ENCODE data around the gene RNF157.

RNF157 gene

DNA sequence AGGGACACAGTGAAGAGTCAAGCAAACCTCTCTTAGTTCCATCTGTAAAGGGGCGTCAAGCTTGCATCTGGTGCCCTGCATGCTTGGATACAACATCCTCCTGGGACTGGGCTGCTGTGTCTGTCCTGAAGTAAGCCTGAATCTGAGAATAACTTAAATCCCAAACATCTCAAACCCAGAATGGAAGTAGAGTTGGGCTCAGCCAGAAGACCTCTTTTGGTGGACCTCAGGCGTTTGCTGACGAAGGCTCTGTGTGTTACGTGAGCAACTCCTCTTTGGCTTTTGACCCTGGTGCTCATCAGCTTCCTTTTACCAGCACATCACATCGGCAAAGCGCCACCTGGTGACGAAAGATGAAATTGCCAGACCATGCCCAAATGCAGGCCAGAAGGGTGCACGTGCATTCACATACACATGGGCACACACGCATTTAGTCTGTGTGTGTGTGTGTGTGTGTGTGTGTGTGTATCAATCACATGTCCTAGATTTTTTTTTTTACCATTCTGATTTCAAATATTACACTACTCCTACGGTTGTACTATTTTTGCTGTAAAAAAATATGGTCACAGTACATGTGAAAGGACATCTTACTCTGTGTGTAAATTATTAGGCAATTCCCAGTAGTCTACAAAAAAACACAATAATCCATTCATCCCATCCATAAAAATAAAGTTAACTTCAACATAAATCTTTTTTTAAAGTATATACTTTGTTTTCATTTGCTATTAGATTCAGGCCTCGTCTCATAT lies 58.1 kb downstream of the RNF157 start:
- ChIA-PET CTCF (interaction anchor here (0.6 to 8.0 kb wide), 36 partner anchors 8 to 277 kb away, joined by 3 to 137 read pairs (median 5); partner anchors contain the start of genes CDK3, EXOC7, FOXJ1 and MRPL38), POLR2A (interaction anchor here (0.7 to 1.1 kb wide), 2 partner anchors 16 to 141 kb away, joined by 3 read pairs; no protein-coding TSS in a partner anchor)
- TF ChIP-seq, protein P1, sequence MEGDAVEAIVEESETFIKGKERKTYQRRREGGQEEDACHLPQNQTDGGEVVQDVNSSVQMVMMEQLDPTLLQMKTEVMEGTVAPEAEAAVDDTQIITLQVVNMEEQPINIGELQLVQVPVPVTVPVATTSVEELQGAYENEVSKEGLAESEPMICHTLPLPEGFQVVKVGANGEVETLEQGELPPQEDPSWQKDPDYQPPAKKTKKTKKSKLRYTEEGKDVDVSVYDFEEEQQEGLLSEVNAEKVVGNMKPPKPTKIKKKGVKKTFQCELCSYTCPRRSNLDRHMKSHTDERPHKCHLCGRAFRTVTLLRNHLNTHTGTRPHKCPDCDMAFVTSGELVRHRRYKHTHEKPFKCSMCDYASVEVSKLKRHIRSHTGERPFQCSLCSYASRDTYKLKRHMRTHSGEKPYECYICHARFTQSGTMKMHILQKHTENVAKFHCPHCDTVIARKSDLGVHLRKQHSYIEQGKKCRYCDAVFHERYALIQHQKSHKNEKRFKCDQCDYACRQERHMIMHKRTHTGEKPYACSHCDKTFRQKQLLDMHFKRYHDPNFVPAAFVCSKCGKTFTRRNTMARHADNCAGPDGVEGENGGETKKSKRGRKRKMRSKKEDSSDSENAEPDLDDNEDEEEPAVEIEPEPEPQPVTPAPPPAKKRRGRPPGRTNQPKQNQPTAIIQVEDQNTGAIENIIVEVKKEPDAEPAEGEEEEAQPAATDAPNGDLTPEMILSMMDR (IDR thresholded peaks at IDR 0.05; ENCODE audit: insufficient read depth, low read length, missing control alignments), result peak; percentile 91
- H3K4me3 ChIP-seq (ENCODE audit: low read depth, low read length), result no peak overlapping the region
- peak; percentile 14 for DNase-seq (ENCODE audit: low read depth, low spot score)

DNA sequence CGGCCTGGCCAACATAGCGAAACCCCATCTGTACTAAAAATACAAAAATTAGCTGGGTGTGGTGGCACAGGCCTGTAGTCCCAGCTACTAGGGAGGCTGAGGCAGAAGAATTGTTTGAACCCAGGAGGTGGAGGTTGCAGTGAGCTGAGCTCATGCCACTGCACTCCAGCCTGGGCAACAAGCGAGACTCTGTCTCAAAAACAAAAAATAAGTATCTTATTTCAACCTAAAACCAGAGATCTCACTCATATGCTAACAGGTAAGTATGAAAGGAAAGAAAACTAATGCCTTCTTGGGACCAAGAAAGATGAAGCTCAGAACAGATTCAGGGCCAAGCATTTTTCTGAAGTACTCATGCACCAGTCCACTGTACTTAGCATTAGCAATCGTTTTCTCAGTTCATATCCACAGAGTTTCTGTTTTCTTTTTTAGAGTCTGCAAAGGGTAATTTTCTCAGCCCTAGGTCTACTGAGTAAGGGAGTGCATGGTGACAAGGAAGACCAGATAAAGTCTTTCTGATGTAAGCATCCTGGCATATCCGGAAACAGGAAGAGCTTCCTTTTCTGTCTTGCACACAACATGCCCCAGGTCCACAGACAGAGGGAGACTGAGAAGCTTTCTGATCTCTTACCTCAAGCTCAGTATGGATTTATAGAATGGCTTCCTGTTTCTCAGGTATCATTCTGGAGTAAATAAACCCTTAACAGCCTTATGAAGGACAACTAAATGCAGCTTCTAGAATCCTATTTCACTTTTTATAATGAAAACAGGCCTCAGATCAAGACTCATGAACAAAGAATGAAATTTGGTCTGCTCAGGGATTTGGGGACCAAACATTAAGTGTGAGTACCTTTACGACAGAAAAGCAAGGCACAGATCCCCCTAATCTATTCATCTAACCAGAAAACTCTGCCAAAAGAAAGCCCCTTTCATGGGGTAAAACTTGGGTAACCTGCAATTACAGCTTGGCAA lies 60.5 kb downstream of the RNF157 start:
- no peak overlapping the region for H3K4me3 ChIP-seq (ENCODE audit: low read depth, low read length)
- ChIA-PET POLR2A (no interaction called here), CTCF (interaction anchor here (0.6 to 8.0 kb wide), 27 partner anchors 10 to 223 kb away, joined by 3 to 137 read pairs (median 5); partner anchors contain the start of gene EXOC7)
- no peak for DNase-seq (ENCODE audit: low read depth, low spot score)
- TF ChIP-seq, protein P1 (IDR thresholded peaks at IDR 0.05; ENCODE audit: insufficient read depth, low read length, missing control alignments), result no peak

DNA sequence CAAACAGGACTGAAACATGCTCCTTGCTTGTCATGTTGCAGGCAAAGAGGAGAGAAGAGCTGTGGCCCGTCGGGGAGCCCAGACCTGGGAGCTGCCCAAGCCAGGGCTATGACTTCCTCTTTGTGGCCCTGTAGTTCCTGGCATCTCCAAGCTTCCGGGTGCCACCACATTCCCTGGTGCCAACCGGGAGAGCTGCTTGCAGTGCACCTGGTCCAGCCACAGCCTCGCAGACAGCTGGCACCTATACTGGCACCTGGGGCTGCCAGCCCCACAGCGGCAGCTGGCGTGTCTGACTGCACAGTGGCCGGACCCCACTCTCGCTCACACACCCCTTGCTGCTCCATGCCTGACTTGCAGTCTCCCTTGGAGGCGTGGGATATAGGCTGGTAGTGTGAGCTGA lies 62.2 kb downstream of the RNF157 start:
- CTCF ChIA-PET, result interaction anchor here (1.0 to 8.0 kb wide), 5 partner anchors 8 to 177 kb away, joined by 3 to 137 read pairs (median 77); partner anchors contain the start of gene CDK3

DNA sequence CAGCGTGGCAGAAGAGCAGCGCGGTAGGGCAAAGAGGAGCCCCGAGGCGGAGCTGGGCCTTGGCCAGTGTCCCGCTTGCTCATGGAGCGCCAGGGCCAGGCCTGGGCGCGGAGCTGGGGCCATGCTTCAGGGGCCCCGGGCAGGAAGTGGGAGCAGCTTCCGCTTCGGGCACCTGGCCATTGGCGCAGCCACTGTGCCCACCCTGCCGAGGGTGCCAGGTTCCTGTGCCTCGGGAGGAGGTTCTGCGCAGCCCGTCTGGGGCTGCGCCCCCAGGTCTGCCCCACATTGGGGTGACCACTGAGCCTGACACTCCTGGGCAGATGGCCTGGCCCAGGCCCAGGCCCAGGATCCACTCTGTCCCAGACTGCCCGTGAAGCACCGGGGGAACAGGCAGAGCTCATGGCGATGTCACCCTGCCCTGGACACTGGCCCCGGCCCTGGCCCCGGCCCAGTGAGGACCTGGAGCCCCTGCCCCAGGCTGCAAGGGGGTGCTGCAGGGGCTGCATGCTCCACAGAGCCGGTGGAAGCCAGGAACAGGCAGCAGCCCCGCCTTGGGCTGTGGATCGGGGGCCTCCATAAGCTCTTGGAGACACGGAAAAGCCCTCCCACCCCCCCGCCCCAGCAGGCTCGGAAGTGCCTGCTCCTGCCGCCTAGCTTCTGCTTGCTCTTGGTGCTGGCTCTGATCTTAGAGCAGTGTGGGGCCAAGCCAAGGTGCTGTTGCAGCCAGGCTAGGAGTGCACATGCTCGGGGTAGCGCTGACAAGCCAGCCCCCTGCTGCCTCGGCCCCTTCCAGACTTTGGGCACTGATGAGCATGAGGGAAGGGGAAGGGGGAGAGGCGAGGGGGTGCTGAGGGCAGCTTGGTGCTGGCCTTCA lies 63.4 kb downstream of the RNF157 start:
- POLR2A ChIA-PET, result no interaction called here
- TF ChIP-seq, protein P1 (IDR thresholded peaks at IDR 0.05; ENCODE audit: insufficient read depth, low read length, missing control alignments), result no peak
- DNase-seq (ENCODE audit: low read depth, low spot score), result no peak
- CTCF ChIA-PET, result interaction anchor here (1.0 to 8.0 kb wide), 4 partner anchors 13 to 163 kb away, joined by 3 to 109 read pairs (median 44); no protein-coding TSS in a partner anchor
- no peak overlapping the region for H3K4me3 ChIP-seq (ENCODE audit: low read depth, low read length)

More for the DNA sequence above, 62.2 kb downstream of the RNF157 start:
- no peak for DNase-seq (ENCODE audit: low read depth, low spot score)
- no peak overlapping the region for H3K4me3 ChIP-seq (ENCODE audit: low read depth, low read length)
- TF ChIP-seq, protein P1 (IDR thresholded peaks at IDR 0.05; ENCODE audit: insufficient read depth, low read length, missing control alignments), result no peak
- POLR2A ChIA-PET, result no interaction called here

DNA sequence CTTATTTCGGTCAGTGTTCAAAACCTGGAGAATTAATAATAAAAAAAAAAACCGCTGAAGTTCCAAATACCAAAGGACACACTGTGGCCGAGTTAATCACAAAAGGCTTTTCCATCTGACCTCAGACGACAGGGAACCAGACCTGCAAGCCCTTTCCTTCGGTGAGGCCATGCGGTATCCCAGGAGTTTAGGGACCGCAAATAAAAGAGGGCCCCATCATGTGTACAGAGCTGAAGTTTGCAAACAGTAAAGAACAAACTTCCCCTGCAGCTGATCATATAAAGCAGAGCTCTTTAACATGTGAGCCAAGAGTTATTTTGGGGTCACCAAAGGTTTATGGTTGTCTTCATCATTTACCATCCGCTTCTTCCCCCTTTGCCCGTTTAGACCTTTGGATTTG lies 66.3 kb downstream of the RNF157 start:
- TF ChIP-seq, protein P1 (IDR thresholded peaks at IDR 0.05; ENCODE audit: insufficient read depth, low read length, missing control alignments), result no peak
- DNase-seq (ENCODE audit: low read depth, low spot score), result no peak
- H3K4me3 ChIP-seq (ENCODE audit: low read depth, low read length), result no peak overlapping the region
- CTCF ChIA-PET, result interaction anchor here (0.6 to 11.1 kb wide), 4 partner anchors 7 to 143 kb away, joined by 3 to 137 read pairs (median 4); no protein-coding TSS in a partner anchor
- POLR2A ChIA-PET, result no interaction called here
